NCI-H460 (cell line): Measurements from ENCODE around the gene SLC27A5. TPM values are rescaled to one million over a fixed set of nuclear protein-coding genes. Genes with fewer than 3 reads are reported as not detected.
A peak's percentile ranks its signal among the peaks of the same experiment; 100 is the strongest.

ENCODE experiments used
- DNase-seq: peaks from one replicate; pipeline ENCODE4 v3.0.0-alpha.2; 2016; ENCODE audit warnings: low read depth; ENCODE audit errors: extremely low read depth
- polyA plus RNA-seq: library from polyadenylated mRNA; depleted of rRNA; stranded (reverse); fragments of >200 nt; gene quantifications from 2 replicates; pipeline ENCODE4 v1.2.3, GENCODE V29; 2014; cell fraction: nucleus; rRNA removed
- total RNA-seq: library from RNA; depleted of rRNA; stranded (reverse); fragments of >200 nt; shearing (Covaris generic); gene quantifications from 2 replicates; pipeline ENCODE4 v1.2.3, GENCODE V29; 2014; rRNA removed

SLC27A5 gene
- 20.5 and 27.8 TPM in 2 replicates for total RNA-seq
- polyA plus RNA-seq: 22.9 and 98.4 TPM in 2 replicates

GRCh38 chr19:58511353-58512208 is at the start of gene SLC27A5:
Gene SLC27A5 (minus strand): TSS chr19:58511992. CDS start chr19:58511955, 37 bp downstream.
- DNase-seq: no peak

DNA sequence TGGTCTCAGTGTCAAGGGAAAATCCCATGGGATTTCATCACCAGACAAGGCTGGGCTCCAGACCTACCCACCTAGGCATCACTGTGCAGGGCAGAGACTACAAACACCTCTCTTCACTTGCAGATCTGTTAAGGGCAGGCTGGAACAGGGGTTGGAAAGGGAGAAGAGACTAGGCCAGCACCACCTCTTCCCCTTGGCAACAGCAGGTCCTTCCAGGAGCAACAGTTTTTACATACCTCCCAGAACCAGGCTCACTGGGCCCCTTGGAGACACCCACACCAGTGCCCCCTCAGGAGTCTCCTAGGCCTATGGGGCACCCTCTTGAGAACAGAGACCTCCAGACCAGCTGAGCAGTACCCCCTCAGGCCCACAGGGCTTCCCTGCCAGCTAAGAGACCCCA is 49.1 kb upstream of the SLC27A5 start:
- DNase-seq: no peak

GRCh38 chr19:58560007-58560887 is 48.5 kb upstream of the SLC27A5 start:
- no peak for DNase-seq

DNA sequence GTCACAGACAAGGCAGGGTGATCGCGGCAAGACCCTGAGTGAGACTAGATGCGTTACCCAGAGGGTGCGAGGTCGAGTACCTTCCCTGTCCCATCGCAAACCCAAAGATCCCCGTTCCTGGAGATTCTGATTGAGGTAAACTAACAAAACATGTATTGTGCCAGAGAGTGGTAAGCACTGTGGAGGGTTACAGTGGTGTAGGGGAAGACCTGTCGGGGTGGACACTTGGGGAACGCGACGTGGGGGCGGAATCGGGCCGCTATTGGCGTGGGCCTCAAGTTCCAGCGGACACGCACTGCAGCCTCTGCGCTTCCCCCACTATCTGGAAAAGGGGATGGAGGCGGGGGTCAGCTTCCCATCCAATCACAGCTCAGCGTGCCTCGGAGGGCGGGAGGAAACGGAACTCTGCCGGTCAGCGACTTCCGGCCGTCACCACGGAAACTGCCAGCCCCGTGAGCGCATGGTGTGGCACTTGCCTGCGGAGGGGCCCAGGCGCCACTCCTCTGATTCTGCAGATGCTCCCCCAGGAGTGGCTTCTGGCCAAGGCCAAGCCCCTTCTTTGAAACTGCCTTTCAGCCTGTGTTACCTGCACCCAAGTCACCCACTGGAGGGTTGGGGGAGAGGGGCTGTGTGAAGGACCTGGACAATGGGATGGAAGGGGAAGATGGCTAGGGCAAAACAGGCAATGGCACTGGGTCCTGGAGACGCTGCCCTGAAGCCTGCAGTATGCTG is 47.6 kb upstream of the SLC27A5 start:
- peak; percentile 88 for DNase-seq

- peak; percentile 95 for DNase-seq
Observed at GRCh38 chr19:58558623-58559274, 47.0 kb upstream of the SLC27A5 start.

DNA sequence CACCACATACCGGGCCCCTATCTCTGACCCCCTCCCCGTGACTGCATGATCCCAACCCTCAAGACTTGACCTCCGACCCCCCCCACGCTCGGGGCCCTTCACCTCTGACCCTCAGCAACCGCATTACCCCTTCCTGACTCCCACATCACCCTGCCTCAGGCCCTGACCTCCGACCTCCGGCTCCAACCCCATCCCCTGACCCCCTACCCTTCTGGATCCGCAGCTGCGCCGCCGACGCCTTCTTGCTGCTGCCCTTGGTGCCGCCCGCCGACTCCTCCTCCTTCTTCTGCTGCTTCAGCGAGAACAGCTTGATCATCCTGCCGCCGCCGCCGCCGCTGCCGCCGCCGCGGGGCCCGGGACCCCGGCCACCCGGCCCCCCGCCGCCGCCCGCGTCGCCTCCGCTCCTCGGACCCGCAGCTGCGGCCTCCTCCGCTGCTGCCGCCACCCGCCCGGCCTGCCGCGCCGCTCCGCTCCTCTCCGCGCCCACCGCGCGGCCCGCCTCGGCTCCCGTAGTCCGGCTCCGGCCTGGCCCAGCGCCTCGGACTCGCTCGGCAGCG is 46.4 kb upstream of the SLC27A5 start, which contains the start of gene UBE2M:
Gene UBE2M (minus strand): TSS at position 546 of the 557 bp plus-strand sequence. CDS start 230 bp downstream, at position 316.
- DNase-seq: no peak

- no peak for DNase-seq
Observed at GRCh38 chr19:58557221-58558065, 45.7 kb upstream of the SLC27A5 start.

- DNase-seq: no peak
Observed at GRCh38 chr19:58556622-58557220, 44.9 kb upstream of the SLC27A5 start.

GRCh38 chr19:58555920-58556621 is 44.3 kb upstream of the SLC27A5 start:
- DNase-seq: no peak

DNA sequence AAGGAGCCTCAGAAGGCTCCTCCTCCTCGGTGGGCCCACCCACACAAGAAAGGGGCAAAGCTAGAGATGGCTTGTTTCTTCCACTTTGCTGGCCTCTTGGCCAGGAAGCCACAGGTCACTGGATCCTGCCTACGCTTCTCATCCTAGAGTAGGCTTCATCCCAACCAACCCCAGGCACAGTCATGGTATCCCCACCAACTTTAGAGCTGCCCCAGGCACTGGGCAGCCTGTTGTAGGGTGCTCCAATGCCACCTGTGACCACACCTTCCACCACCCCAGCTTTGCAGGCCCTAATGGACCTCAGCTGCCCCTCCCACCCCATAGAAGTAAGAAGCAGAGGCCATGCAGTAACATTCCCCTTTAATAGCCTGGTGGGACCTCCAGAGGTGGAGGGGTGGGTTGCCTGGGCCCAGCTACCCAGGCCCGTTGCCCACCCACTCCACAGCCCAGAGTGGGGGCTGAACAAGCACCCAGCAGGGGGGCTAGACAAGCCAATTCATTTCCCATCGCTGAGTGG is 43.6 kb upstream of the SLC27A5 start:
- DNase-seq: no peak

GRCh38 chr19:58554494-58555368 is 42.9 kb upstream of the SLC27A5 start, which contains the start of gene CHMP2A:
Gene CHMP2A (minus strand): TSS chr19:58555105. CDS start chr19:58554212, 893 bp downstream.
- peak; percentile 92 for DNase-seq

DNA sequence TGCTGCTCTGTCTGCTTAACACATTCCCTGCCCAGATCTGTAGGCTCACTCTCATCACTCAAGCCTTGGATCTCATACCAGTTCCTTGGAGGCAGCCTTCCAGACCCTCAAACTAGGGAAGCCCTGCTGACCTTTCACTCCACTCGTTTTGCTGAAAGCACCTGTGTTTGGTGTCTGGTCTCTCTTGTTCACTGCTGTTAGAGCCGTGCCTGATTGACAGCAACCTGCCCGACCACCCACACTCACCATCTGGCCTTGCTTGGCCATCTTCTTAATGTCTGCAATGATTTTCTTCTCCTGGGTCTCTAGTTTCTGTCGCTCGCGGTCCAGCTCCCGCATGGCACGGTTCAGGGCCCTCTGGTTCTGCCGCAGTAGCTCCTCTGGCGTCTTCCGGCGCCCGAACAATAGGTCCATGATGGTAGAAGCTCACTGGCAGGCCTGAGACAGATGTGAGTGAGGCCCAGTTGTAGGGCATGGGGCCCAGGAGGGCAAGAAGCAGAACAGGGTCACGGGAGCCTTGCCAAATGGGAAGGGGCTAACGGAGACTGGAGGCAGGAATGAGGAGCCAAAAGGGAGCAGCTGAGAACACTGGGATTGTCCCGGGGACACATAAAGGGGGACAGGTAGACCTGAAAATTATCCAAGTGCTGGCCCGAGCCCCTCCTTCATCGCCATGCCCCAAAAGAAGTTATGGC is 42.2 kb upstream of the SLC27A5 start:
- DNase-seq: no peak

- no peak for DNase-seq
Observed at GRCh38 chr19:58552655-58553054, 40.9 kb upstream of the SLC27A5 start.

GRCh38 chr19:58551577-58552471 is 40.0 kb upstream of the SLC27A5 start:
- DNase-seq: no peak

DNA sequence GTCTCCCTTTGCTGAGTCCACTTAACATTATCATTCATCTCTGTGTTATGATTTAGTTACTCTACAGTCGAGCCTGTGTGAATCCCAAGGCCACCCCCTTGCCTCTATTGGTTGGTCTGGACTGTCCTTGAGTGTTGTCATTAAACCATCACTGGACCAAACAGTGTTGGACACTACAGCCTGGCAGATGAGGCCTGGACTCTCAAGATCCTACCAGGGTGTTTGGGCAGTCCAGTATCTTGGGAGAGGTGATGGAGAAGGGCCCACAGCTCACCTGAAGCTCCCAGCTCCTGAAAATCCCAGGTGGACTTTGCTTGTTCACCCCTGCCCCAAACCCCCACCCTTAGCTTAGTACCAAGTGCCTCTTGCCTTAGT is 39.3 kb upstream of the SLC27A5 start:
- DNase-seq: no peak
